ENCODE data around the gene SCML2. TPM values are rescaled to one million over a fixed set of nuclear protein-coding genes. Genes with fewer than 3 reads are reported as not detected.

SCML2 gene
- total and polyA plus RNA-seq, 2 of the 13 experiments (the other 11 are each of a cell fraction or from before 2014, with no cell fraction given), result 5.1 to 7.6 TPM

DNA sequence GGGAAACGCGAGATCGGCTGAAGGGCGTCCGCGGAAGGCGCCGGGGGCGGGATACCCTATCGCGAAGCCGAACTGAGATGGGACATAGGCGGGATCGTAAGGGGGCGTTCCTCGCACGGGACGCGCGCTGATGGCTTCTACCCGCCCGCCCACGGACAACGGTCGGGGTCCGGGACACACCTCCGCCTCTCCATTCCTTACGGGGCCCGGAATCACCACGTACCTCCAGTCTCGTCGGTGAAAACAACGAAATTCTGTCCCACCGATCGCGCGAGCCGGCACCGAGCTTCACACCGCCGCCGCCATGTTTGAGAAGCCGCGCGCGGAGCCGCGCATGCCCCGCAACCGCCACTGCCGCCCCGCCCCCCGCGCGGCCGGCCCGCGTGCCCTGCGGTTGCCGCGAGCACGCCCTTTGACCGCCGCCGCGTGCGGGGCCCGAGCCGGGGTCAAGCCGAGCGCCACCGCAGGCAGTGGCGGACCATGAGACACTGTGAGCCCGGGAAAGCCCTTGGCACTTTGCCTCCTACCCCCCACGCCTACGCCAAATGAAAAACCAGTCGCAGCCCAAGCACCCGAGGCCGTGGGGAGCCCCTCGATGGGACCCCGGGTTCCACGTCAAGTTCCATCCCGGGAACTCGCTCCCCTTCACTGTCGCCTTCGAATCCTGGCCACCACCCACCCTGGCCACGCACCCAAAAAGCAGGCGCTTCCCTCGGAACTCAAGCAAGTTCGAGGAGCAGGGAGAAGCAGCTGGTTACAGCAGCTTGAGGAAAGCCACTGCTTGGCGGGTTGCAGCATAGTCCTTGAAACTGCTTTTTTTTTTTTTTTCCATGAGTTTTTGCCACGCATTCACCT is at the start of gene SCML2 (continued):
- TF ChIP-seq, protein P1, sequence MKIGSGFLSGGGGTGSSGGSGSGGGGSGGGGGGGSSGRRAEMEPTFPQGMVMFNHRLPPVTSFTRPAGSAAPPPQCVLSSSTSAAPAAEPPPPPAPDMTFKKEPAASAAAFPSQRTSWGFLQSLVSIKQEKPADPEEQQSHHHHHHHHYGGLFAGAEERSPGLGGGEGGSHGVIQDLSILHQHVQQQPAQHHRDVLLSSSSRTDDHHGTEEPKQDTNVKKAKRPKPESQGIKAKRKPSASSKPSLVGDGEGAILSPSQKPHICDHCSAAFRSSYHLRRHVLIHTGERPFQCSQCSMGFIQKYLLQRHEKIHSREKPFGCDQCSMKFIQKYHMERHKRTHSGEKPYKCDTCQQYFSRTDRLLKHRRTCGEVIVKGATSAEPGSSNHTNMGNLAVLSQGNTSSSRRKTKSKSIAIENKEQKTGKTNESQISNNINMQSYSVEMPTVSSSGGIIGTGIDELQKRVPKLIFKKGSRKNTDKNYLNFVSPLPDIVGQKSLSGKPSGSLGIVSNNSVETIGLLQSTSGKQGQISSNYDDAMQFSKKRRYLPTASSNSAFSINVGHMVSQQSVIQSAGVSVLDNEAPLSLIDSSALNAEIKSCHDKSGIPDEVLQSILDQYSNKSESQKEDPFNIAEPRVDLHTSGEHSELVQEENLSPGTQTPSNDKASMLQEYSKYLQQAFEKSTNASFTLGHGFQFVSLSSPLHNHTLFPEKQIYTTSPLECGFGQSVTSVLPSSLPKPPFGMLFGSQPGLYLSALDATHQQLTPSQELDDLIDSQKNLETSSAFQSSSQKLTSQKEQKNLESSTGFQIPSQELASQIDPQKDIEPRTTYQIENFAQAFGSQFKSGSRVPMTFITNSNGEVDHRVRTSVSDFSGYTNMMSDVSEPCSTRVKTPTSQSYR (CRISPR knock-in tag; IDR thresholded peaks at IDR 0.05; ENCODE audit: borderline replicate concordance), result peak; percentile 60
- TF ChIP-seq RBAK (CRISPR knock-in tag; IDR thresholded peaks at IDR 0.05), result no peak
- TF ChIP-seq BORCS8-MEF2B (CRISPR knock-in tag; IDR thresholded peaks at IDR 0.05), result peak; percentile 35; the same call in 1 of the 2 replicates
- TF ChIP-seq HNRNPK (IDR thresholded peaks at IDR 0.05; ENCODE audit: low read depth, low read length, poor library complexity, severe bottlenecking), result no peak
- no peak for TF ChIP-seq ZNF253 (CRISPR knock-in tag; IDR thresholded peaks at IDR 0.05; ENCODE audit: borderline replicate concordance)
- no peak for TF ChIP-seq ZNF672 (CRISPR knock-in tag; IDR thresholded peaks at IDR 0.05)
- no peak for TF ChIP-seq ZNF616 (CRISPR knock-in tag; IDR thresholded peaks at IDR 0.05; ENCODE audit: low read depth)
- TF ChIP-seq, protein P2, sequence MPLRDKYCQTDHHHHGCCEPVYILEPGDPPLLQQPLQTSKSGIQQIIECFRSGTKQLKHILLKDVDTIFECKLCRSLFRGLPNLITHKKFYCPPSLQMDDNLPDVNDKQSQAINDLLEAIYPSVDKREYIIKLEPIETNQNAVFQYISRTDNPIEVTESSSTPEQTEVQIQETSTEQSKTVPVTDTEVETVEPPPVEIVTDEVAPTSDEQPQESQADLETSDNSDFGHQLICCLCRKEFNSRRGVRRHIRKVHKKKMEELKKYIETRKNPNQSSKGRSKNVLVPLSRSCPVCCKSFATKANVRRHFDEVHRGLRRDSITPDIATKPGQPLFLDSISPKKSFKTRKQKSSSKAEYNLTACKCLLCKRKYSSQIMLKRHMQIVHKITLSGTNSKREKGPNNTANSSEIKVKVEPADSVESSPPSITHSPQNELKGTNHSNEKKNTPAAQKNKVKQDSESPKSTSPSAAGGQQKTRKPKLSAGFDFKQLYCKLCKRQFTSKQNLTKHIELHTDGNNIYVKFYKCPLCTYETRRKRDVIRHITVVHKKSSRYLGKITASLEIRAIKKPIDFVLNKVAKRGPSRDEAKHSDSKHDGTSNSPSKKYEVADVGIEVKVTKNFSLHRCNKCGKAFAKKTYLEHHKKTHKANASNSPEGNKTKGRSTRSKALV (CRISPR knock-in tag; IDR thresholded peaks at IDR 0.05), result no peak
- TF ChIP-seq, protein P3, sequence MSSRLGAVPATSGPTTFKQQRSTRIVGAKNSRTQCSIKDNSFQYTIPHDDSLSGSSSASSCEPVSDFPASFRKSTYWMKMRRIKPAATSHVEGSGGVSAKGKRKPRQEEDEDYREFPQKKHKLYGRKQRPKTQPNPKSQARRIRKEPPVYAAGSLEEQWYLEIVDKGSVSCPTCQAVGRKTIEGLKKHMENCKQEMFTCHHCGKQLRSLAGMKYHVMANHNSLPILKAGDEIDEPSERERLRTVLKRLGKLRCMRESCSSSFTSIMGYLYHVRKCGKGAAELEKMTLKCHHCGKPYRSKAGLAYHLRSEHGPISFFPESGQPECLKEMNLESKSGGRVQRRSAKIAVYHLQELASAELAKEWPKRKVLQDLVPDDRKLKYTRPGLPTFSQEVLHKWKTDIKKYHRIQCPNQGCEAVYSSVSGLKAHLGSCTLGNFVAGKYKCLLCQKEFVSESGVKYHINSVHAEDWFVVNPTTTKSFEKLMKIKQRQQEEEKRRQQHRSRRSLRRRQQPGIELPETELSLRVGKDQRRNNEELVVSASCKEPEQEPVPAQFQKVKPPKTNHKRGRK (CRISPR knock-in tag; IDR thresholded peaks at IDR 0.05), result no peak
- no peak for TF ChIP-seq RCOR2 (CRISPR knock-in tag; IDR thresholded peaks at IDR 0.05)
- peak; percentile 80; the same call in 1 of the 2 replicates for TF ChIP-seq ARNT2 (CRISPR knock-in tag; IDR thresholded peaks at IDR 0.05; ENCODE audit: low read depth)
- TF ChIP-seq POLR2A (IDR thresholded peaks at IDR 0.05; ENCODE audit: insufficient read depth in 1 of 2, low read depth in 2 of 2, low read length in 2 of 2), result peak in 1 of 2 experiments; percentile 44; a peak in 2 of 4 replicates
- TF ChIP-seq MBNL3 (CRISPR knock-in tag; conservative IDR thresholded peaks at IDR 0.05), result no peak
- TF ChIP-seq, protein P4, sequence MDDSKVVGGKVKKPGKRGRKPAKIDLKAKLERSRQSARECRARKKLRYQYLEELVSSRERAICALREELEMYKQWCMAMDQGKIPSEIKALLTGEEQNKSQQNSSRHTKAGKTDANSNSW (CRISPR knock-in tag; IDR thresholded peaks at IDR 0.05; ENCODE audit: borderline replicate concordance), result no peak
- peak; percentile 68 for TF ChIP-seq ATF7-NPFF (CRISPR knock-in tag; IDR thresholded peaks at IDR 0.05; ENCODE audit: low read depth)
- no peak for TF ChIP-seq SRF (IDR thresholded peaks at IDR 0.05; ENCODE audit: low read depth, low read length)
- TF ChIP-seq, protein P5, sequence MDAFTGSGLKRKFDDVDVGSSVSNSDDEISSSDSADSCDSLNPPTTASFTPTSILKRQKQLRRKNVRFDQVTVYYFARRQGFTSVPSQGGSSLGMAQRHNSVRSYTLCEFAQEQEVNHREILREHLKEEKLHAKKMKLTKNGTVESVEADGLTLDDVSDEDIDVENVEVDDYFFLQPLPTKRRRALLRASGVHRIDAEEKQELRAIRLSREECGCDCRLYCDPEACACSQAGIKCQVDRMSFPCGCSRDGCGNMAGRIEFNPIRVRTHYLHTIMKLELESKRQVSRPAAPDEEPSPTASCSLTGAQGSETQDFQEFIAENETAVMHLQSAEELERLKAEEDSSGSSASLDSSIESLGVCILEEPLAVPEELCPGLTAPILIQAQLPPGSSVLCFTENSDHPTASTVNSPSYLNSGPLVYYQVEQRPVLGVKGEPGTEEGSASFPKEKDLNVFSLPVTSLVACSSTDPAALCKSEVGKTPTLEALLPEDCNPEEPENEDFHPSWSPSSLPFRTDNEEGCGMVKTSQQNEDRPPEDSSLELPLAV (CRISPR knock-in tag; conservative IDR thresholded peaks at IDR 0.05; ENCODE audit: low read depth), result 0 out of 2 replicates have a peak, but pooled peaks have one; percentile 60
- TF ChIP-seq, protein P6, sequence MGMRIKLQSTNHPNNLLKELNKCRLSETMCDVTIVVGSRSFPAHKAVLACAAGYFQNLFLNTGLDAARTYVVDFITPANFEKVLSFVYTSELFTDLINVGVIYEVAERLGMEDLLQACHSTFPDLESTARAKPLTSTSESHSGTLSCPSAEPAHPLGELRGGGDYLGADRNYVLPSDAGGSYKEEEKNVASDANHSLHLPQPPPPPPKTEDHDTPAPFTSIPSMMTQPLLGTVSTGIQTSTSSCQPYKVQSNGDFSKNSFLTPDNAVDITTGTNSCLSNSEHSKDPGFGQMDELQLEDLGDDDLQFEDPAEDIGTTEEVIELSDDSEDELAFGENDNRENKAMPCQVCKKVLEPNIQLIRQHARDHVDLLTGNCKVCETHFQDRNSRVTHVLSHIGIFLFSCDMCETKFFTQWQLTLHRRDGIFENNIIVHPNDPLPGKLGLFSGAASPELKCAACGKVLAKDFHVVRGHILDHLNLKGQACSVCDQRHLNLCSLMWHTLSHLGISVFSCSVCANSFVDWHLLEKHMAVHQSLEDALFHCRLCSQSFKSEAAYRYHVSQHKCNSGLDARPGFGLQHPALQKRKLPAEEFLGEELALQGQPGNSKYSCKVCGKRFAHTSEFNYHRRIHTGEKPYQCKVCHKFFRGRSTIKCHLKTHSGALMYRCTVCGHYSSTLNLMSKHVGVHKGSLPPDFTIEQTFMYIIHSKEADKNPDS (CRISPR knock-in tag; IDR thresholded peaks at IDR 0.05), result no peak

All from HepG2 (cell line).